GM23338 (cell line): Measurements from ENCODE around the gene CACNG3. TPM values are rescaled to one million over a fixed set of nuclear protein-coding genes. Genes with fewer than 3 reads are reported as not detected.

Experiments used
- ATAC-seq: fragments of 200-7000 bp; cut with Tn5 transposase; 3 replicates; pipeline ENCODE4 v1.9.1; 2020
- DNase-seq: peaks from one replicate; pipeline ENCODE4 v3.0.0-alpha.2; 2015; ENCODE audit warnings: low spot score
- H2AFZ ChIP-seq: fragments of 200-600 bp; sonication (generic); 2 replicates; pipeline ENCODE4 v1.8.0; 2016; ENCODE audit warnings: antibody characterized with exemption, mild to moderate bottlenecking, moderate library complexity
- H3F3A ChIP-seq: fragments of 200-600 bp; sonication (generic); replicated peaks from 2 replicates; pipeline ENCODE4 v1.8.0; 2017; ENCODE audit warnings: antibody characterized with exemption, mixed run types, low read depth
- H3K27ac ChIP-seq: fragments of 200-600 bp; sonication (generic); 2 replicates; pipeline ENCODE4 v1.6.1; 2016; ENCODE audit warnings: low read depth
- H3K27me3 ChIP-seq: fragments of 200-600 bp; sonication (generic); 2 replicates; pipeline ENCODE4 v1.8.0; 2016; ENCODE audit warnings: mild to moderate bottlenecking, mixed run types, moderate library complexity; ENCODE audit not compliant: insufficient read depth
- H3K36me3 ChIP-seq: fragments of 200-600 bp; sonication (generic); 2 replicates; pipeline ENCODE4 v1.8.0; 2016; ENCODE audit warnings: mild to moderate bottlenecking; ENCODE audit not compliant: insufficient read depth
- H3K4me1 ChIP-seq: fragments of 200-600 bp; sonication (generic); 2 replicates; pipeline ENCODE4 v1.8.0; 2016; ENCODE audit warnings: mild to moderate bottlenecking, moderate library complexity; ENCODE audit not compliant: insufficient read depth
- H3K4me2 ChIP-seq: fragments of 200-600 bp; sonication (generic); 2 replicates; pipeline ENCODE4 v1.7.1; 2017; ENCODE audit warnings: mixed run types
- H3K4me3 ChIP-seq: fragments of 200-600 bp; sonication (generic); 2 replicates; pipeline ENCODE4 v1.6.1; 2016; ENCODE audit warnings: mixed run types
- H3K79me2 ChIP-seq: fragments of 200-600 bp; sonication (generic); replicated peaks from 2 replicates; pipeline ENCODE4 v1.8.0; 2017; ENCODE audit warnings: mild to moderate bottlenecking; ENCODE audit not compliant: insufficient read depth
- H3K9me2 ChIP-seq: fragments of 200-600 bp; sonication (generic); 2 replicates; pipeline ENCODE4 v1.8.0; 2017; ENCODE audit not compliant: insufficient read depth
- H4K20me1 ChIP-seq: fragments of 200-600 bp; sonication (generic); replicated peaks from 2 replicates; pipeline ENCODE4 v1.8.0; 2017; ENCODE audit warnings: mild to moderate bottlenecking; ENCODE audit not compliant: insufficient read depth
- H3K27ac Mint-ChIP-seq: 2 replicates; pipeline ENCODE4 v1.8.0; 2020; ENCODE audit warnings: inconsistent platforms, mild to moderate bottlenecking, moderate library complexity, mixed read lengths
- H3K27me3 Mint-ChIP-seq: 3 replicates; pipeline ENCODE4 v1.8.0; 2022; ENCODE audit warnings: low read depth, mild to moderate bottlenecking, moderate library complexity, mixed read lengths, inconsistent platforms; ENCODE audit not compliant: insufficient read depth, poor library complexity
- H3K36me3 Mint-ChIP-seq: 3 replicates; pipeline ENCODE4 v1.8.0; 2021; ENCODE audit warnings: low read depth, mild to moderate bottlenecking, inconsistent platforms, moderate library complexity, mixed read lengths
- H3K4me1 Mint-ChIP-seq: 3 replicates; pipeline ENCODE4 v1.8.0; 2020; ENCODE audit warnings: mild to moderate bottlenecking, inconsistent platforms, mixed read lengths
- H3K4me3 Mint-ChIP-seq: 3 replicates; pipeline ENCODE4 v1.8.0; 2021; ENCODE audit warnings: moderate library complexity, mild to moderate bottlenecking, inconsistent platforms, mixed read lengths
- H3K9me3 Mint-ChIP-seq: 3 replicates; pipeline ENCODE4 v1.8.0; 2020; ENCODE audit warnings: moderate library complexity, mild to moderate bottlenecking, inconsistent platforms, mixed read lengths
- CREB1 ChIP-seq: fragments of 250-450 bp; sonication (Bioruptor Pico); IDR thresholded peaks from 2 replicates; pipeline ENCODE4 v1.5.0; 2020; ENCODE audit warnings: low read depth, mild to moderate bottlenecking, moderate library complexity
- ETS1 ChIP-seq: IDR thresholded peaks from 2 replicates; pipeline ENCODE4 v1.6.1; 2016; ENCODE audit warnings: antibody characterized with exemption
- EZH2 ChIP-seq: fragments of 200-600 bp; sonication (generic); IDR thresholded peaks from one replicate; pipeline ENCODE4 v1.8.0; 2017; ENCODE audit warnings: antibody characterized with exemption, mild to moderate bottlenecking, low read depth; ENCODE audit not compliant: unreplicated experiment
- EZH2phosphoT487 ChIP-seq: fragments of 200-600 bp; sonication (generic); IDR thresholded peaks from one replicate; pipeline ENCODE4 v1.8.1; 2018; ENCODE audit warnings: antibody characterized with exemption; ENCODE audit not compliant: unreplicated experiment
- JUNB ChIP-seq: IDR thresholded peaks from one replicate; pipeline ENCODE4 v1.6.1; 2016; ENCODE audit warnings: antibody characterized with exemption; ENCODE audit not compliant: unreplicated experiment
- POLR2AphosphoS5 ChIP-seq: IDR thresholded peaks from 2 replicates; pipeline ENCODE4 v1.6.1; 2016; ENCODE audit warnings: antibody characterized with exemption, low read depth
- REST ChIP-seq: IDR thresholded peaks from one replicate; pipeline ENCODE4 v1.6.1; 2018; ENCODE audit warnings: antibody characterized with exemption; ENCODE audit not compliant: unreplicated experiment
- STAT1 ChIP-seq: IDR thresholded peaks from one replicate; pipeline ENCODE4 v1.6.1; 2016; ENCODE audit warnings: antibody characterized with exemption; ENCODE audit not compliant: unreplicated experiment
- ZNF114 ChIP-seq: fragments of 250-450 bp; sonication (Bioruptor Pico); IDR thresholded peaks from 2 replicates; pipeline ENCODE4 v1.5.0; 2020; ENCODE audit warnings: mild to moderate bottlenecking, moderate library complexity
- ZNF331 ChIP-seq: fragments of 250-450 bp; sonication (Bioruptor Pico); IDR thresholded peaks from 2 replicates; pipeline ENCODE4 v1.5.0; 2020; ENCODE audit warnings: low read depth, mild to moderate bottlenecking, moderate library complexity
- polyA plus RNA-seq: library from polyadenylated mRNA; unstranded; fragments of >200 nt; fragmentation: Nextera tagmentation; extraction: Ambion mirVana; gene quantifications from 2 replicates; pipeline ENCODE4 v1.2.1, GENCODE V29; 2016
- total RNA-seq: library from RNA; depleted of rRNA; stranded (reverse); fragments of >200 nt; shearing (Covaris generic); gene quantifications from 2 replicates; pipeline ENCODE4 v1.2.3, GENCODE V29; 2014
- TF ChIP-seq, protein P1 (sequence below), 2 experiments: fragments of 200-600 bp in 1 of 2; sonication (generic) in 1 of 2; conservative IDR thresholded peaks; 2 replicates each; pipeline versions ENCODE4 v1.5.1 to v1.6.1; 2016 to 2017; ENCODE audit warnings: antibody characterized with exemption in 2 of 2, low read depth in 2 of 2, mild to moderate bottlenecking in 2 of 2, moderate library complexity in 1 of 2

CACNG3 gene
- total and polyA plus RNA-seq, 2 experiments from 2014 or later: not detected

GRCh38 chr16:24286741-24287405 lies 30.7 kb downstream of the CACNG3 start (continued):
- no peak for TF ChIP-seq REST
- TF ChIP-seq ZNF331 (CRISPR knock-in tag): no peak
- TF ChIP-seq, protein P1, sequence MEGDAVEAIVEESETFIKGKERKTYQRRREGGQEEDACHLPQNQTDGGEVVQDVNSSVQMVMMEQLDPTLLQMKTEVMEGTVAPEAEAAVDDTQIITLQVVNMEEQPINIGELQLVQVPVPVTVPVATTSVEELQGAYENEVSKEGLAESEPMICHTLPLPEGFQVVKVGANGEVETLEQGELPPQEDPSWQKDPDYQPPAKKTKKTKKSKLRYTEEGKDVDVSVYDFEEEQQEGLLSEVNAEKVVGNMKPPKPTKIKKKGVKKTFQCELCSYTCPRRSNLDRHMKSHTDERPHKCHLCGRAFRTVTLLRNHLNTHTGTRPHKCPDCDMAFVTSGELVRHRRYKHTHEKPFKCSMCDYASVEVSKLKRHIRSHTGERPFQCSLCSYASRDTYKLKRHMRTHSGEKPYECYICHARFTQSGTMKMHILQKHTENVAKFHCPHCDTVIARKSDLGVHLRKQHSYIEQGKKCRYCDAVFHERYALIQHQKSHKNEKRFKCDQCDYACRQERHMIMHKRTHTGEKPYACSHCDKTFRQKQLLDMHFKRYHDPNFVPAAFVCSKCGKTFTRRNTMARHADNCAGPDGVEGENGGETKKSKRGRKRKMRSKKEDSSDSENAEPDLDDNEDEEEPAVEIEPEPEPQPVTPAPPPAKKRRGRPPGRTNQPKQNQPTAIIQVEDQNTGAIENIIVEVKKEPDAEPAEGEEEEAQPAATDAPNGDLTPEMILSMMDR (conservative IDR thresholded peaks at IDR 0.05; ENCODE audit: low read depth in 2 of 2): no peak
- TF ChIP-seq JUNB: no peak

GRCh38 chr16:24288516-24288915 lies 32.4 kb downstream of the CACNG3 start:
- no peak overlapping the region for H2AFZ ChIP-seq
- H3K27me3 Mint-ChIP-seq: peaks cover 3% of the 10 kb centered on the region
- H3K4me1 Mint-ChIP-seq: peaks cover 4% of the 10 kb centered on the region; the same call in 2 of the 3 replicates
- H3K27ac Mint-ChIP-seq: no peak overlapping the region
- TF ChIP-seq POLR2AphosphoS5 (no peak), STAT1 (no peak), ETS1 (no peak), ZNF114 (CRISPR knock-in tag) (no peak), REST (no peak), EZH2phosphoT487 (no peak), CREB1 (no peak), ZNF331 (CRISPR knock-in tag) (no peak), EZH2 (no peak), JUNB (no peak)
- TF ChIP-seq, protein P1 (conservative IDR thresholded peaks at IDR 0.05; ENCODE audit: low read depth in 2 of 2): no peak
- H3K4me3 Mint-ChIP-seq: no peak overlapping the region
- H3K9me2 ChIP-seq: no peaks in the 10 kb centered on the region
- no peaks in the 10 kb centered on the region for H3K36me3 Mint-ChIP-seq
- H3K79me2 ChIP-seq: no peaks in the 10 kb centered on the region
- H3K4me2 ChIP-seq: no peak overlapping the region
- H3K27ac ChIP-seq: no peak overlapping the region
- no peaks in the 10 kb centered on the region for H3K4me1 ChIP-seq
- no peaks in the 10 kb centered on the region for H3K27me3 ChIP-seq
- H3K9me3 Mint-ChIP-seq: no peaks in the 10 kb centered on the region
- ATAC-seq (no peak), DNase-seq (no peak)
- H3F3A ChIP-seq: no peaks in the 10 kb centered on the region
- no peaks in the 10 kb centered on the region for H4K20me1 ChIP-seq
- H3K4me3 ChIP-seq: no peak overlapping the region
- H3K36me3 ChIP-seq: no peaks in the 10 kb centered on the region
